Trophoblast cell (in vitro differentiated cells and primary cell): ENCODE results near the gene THADA.

Experiments used
- DNase-seq, 2 donors: peaks; one replicate each; pipeline ENCODE4 v3.0.0-alpha.2; 2016
- H2AFZ ChIP-seq: 2 replicates; pipeline ENCODE4 v1.6.1; 2013; ENCODE audit warnings: low read length, moderate library complexity, mild to moderate bottlenecking; ENCODE audit not compliant: insufficient read depth, poor library complexity
- H2AK5ac ChIP-seq: 2 replicates; pipeline ENCODE4 v1.6.1; 2013; ENCODE audit warnings: mild to moderate bottlenecking, low read length
- H2BK120ac ChIP-seq: 2 replicates; pipeline ENCODE4 v1.6.1; 2013; ENCODE audit warnings: low read length, mild to moderate bottlenecking, moderate library complexity; ENCODE audit not compliant: insufficient read depth, poor library complexity
- H2BK12ac ChIP-seq: 2 replicates; pipeline ENCODE4 v1.6.1; 2013; ENCODE audit warnings: mild to moderate bottlenecking, low read length, moderate library complexity
- H2BK5ac ChIP-seq: 2 replicates; pipeline ENCODE4 v1.6.1; 2013; ENCODE audit warnings: low read length, low read depth, moderate library complexity, mild to moderate bottlenecking; ENCODE audit not compliant: poor library complexity
- H3K14ac ChIP-seq: 2 replicates; pipeline ENCODE4 v1.6.1; 2013; ENCODE audit warnings: mild to moderate bottlenecking, low read length
- H3K18ac ChIP-seq: 2 replicates; pipeline ENCODE4 v1.6.1; 2013; ENCODE audit warnings: mild to moderate bottlenecking, low read length
- H3K23ac ChIP-seq: 2 replicates; pipeline ENCODE4 v1.6.1; 2013; ENCODE audit warnings: low read length
- H3K27ac ChIP-seq: 2 replicates; pipeline ENCODE4 v1.5.1; 2013; ENCODE audit warnings: low read depth, mild to moderate bottlenecking, inconsistent platforms, low read length, moderate library complexity
- H3K27me3 ChIP-seq: 2 replicates; pipeline ENCODE4 v1.6.1; 2013; ENCODE audit warnings: inconsistent platforms, mild to moderate bottlenecking, low read length, moderate library complexity; ENCODE audit not compliant: insufficient read depth
- H3K36me3 ChIP-seq, 2 experiments: 1 replicate in 1 of 2; 2 replicates in 1 of 2; pipeline ENCODE4 v1.6.1; 2013; ENCODE audit warnings: low read length in 2 of 2, mild to moderate bottlenecking in 2 of 2, moderate library complexity in 1 of 2; ENCODE audit not compliant: insufficient read depth in 2 of 2, control insufficient read depth in 1 of 2
- H3K4ac ChIP-seq: 2 replicates; pipeline ENCODE4 v1.6.1; 2013; ENCODE audit warnings: low read depth, mild to moderate bottlenecking, low read length, moderate library complexity
- H3K4me1 ChIP-seq, 2 experiments: 1 replicate in 1 of 2; 2 replicates in 1 of 2; pipeline ENCODE4 v1.6.1; 2013; ENCODE audit warnings: low read length in 2 of 2, mild to moderate bottlenecking in 2 of 2, moderate library complexity in 1 of 2; ENCODE audit not compliant: insufficient read depth in 2 of 2, control insufficient read depth in 1 of 2
- H3K4me2 ChIP-seq: 2 replicates; pipeline ENCODE4 v1.6.1; 2013; ENCODE audit warnings: inconsistent platforms, mild to moderate bottlenecking, low read length, moderate library complexity
- H3K4me3 ChIP-seq: 2 replicates; pipeline ENCODE4 v1.5.1; 2013; ENCODE audit warnings: mild to moderate bottlenecking, low read depth, low read length, inconsistent platforms
- H3K79me1 ChIP-seq: one replicate; pipeline ENCODE4 v1.6.1; 2013; ENCODE audit warnings: low read length
- H3K79me2 ChIP-seq: 2 replicates; pipeline ENCODE4 v1.6.1; 2013; ENCODE audit warnings: low read length, mild to moderate bottlenecking; ENCODE audit not compliant: control insufficient read depth, insufficient read depth, poor library complexity
- H3K9ac ChIP-seq: 2 replicates; pipeline ENCODE4 v1.6.1; 2013; ENCODE audit warnings: mild to moderate bottlenecking, low read length
- H3K9me3 ChIP-seq: 2 replicates; pipeline ENCODE4 v1.6.1; 2013; ENCODE audit warnings: low read depth, mild to moderate bottlenecking, control low read depth, inconsistent platforms, low read length; ENCODE audit not compliant: insufficient read depth
- H4K12ac ChIP-seq: 2 replicates; pipeline ENCODE4 v1.6.1; 2013; ENCODE audit warnings: low read depth, mild to moderate bottlenecking, low read length, moderate library complexity
- H4K8ac ChIP-seq: 2 replicates; pipeline ENCODE4 v1.6.1; 2013; ENCODE audit warnings: low read depth, mild to moderate bottlenecking, low read length, moderate library complexity
- H4K91ac ChIP-seq: one replicate; pipeline ENCODE4 v1.6.1; 2013; ENCODE audit warnings: low read depth, mild to moderate bottlenecking, low read length, moderate library complexity
- WGBS: extraction: QIAGEN DNeasy Blood & Tissue Kit; methylation state at CpG from one replicate; pipeline ENCODE4 v1.1.7; 2013; ENCODE audit warnings: missing lambda C conversion rate; ENCODE audit not compliant: insufficient read length, insufficient coverage; ENCODE audit errors: extremely low coverage; 5-methylcytosine and 5-hydroxymethylcytosine counted together

THADA gene

GRCh38 chr2:43612944-43613343 is 17.1 kb upstream of the THADA start:
- Histone ChIP-seq H3K9ac (no peak overlapping the region), H3K27me3 (no peaks in the 10 kb centered on the region), H2AFZ (no peak overlapping the region), H3K23ac (no peak overlapping the region), H3K79me1 (no peaks in the 10 kb centered on the region), H2AK5ac (no peak overlapping the region), H2BK12ac (no peak overlapping the region), H4K91ac (no peak overlapping the region), H4K8ac (no peak overlapping the region), H3K4me1 (no peaks in the 10 kb centered on the region), H2BK120ac (no peak overlapping the region), H3K36me3 (no peaks in the 10 kb centered on the region), H4K12ac (no peak overlapping the region), H3K14ac (no peak overlapping the region), H3K4ac (no peak overlapping the region), H3K4me3 (no peak overlapping the region), H2BK5ac (no peak overlapping the region), H3K18ac (no peak overlapping the region), H3K9me3 (no peaks in the 10 kb centered on the region), H3K4me2 (no peak overlapping the region), H3K27ac (no peak overlapping the region), H3K79me2 (no peaks in the 10 kb centered on the region)
- no CpG with 5 or more reads among the region's 7 CpGs for WGBS
- DNase-seq, result no peak

GRCh38 chr2:43611987-43612894 is 16.4 kb upstream of the THADA start:
- Histone ChIP-seq H3K23ac (no peak overlapping the region), H3K36me3 (no peaks in the 10 kb centered on the region), H2BK120ac (no peak overlapping the region), H3K79me2 (no peaks in the 10 kb centered on the region), H3K27me3 (no peaks in the 10 kb centered on the region), H4K91ac (no peak overlapping the region), H3K9ac (no peak overlapping the region), H3K4me1 (no peaks in the 10 kb centered on the region), H3K14ac (no peak overlapping the region), H4K8ac (no peak overlapping the region), H3K9me3 (no peaks in the 10 kb centered on the region), H2BK5ac (no peak overlapping the region), H3K4me3 (no peak overlapping the region), H2AFZ (no peak overlapping the region), H4K12ac (no peak overlapping the region), H3K18ac (no peak overlapping the region), H2BK12ac (no peak overlapping the region), H3K4ac (no peak overlapping the region), H3K4me2 (no peak overlapping the region), H3K27ac (no peak overlapping the region), H2AK5ac (no peak overlapping the region), H3K79me1 (no peaks in the 10 kb centered on the region)
- DNase-seq, result peak; percentile 64 to 89
- no CpG with 5 or more reads among the region's 14 CpGs for WGBS

GRCh38 chr2:43610361-43610760 is 14.5 kb upstream of the THADA start:
- no peak overlapping the region for H2AK5ac ChIP-seq
- no peak overlapping the region for H3K4ac ChIP-seq
- H3K4me3 ChIP-seq, result no peak overlapping the region
- no peak overlapping the region for H3K18ac ChIP-seq
- H2AFZ ChIP-seq, result no peak overlapping the region
- H3K23ac ChIP-seq, result no peak overlapping the region
- no peak overlapping the region for H3K4me2 ChIP-seq
- DNase-seq, result no peak
- H3K14ac ChIP-seq, result no peak overlapping the region
- H3K79me2 ChIP-seq, result no peaks in the 10 kb centered on the region
- no peak overlapping the region for H2BK120ac ChIP-seq
- no peak overlapping the region for H4K91ac ChIP-seq
- no peak overlapping the region for H3K9ac ChIP-seq
- no peaks in the 10 kb centered on the region for H3K9me3 ChIP-seq
- no peak overlapping the region for H2BK12ac ChIP-seq
- H3K27me3 ChIP-seq, result no peaks in the 10 kb centered on the region
- H4K8ac ChIP-seq, result no peak overlapping the region
- no peaks in the 10 kb centered on the region for H3K36me3 ChIP-seq
- no peaks in the 10 kb centered on the region for H3K4me1 ChIP-seq
- H3K27ac ChIP-seq, result no peak overlapping the region
- no peaks in the 10 kb centered on the region for H3K79me1 ChIP-seq
- no peak overlapping the region for H4K12ac ChIP-seq
- no CpG with 5 or more reads among the region's 4 CpGs for WGBS
- H2BK5ac ChIP-seq, result no peak overlapping the region

- H3K27ac ChIP-seq, result no peak overlapping the region
- H3K9ac ChIP-seq, result no peak overlapping the region
- no peak overlapping the region for H4K91ac ChIP-seq
- H3K79me1 ChIP-seq, result no peaks in the 10 kb centered on the region
- no CpG with 5 or more reads among the region's 6 CpGs for WGBS
- H3K4me3 ChIP-seq, result no peak overlapping the region
- H2BK5ac ChIP-seq, result no peak overlapping the region
- H3K18ac ChIP-seq, result no peak overlapping the region
- peak; percentile 35 to 78 for DNase-seq
- H4K12ac ChIP-seq, result no peak overlapping the region
- no peaks in the 10 kb centered on the region for H3K4me1 ChIP-seq
- H3K36me3 ChIP-seq, result no peaks in the 10 kb centered on the region
- H3K4me2 ChIP-seq, result no peak overlapping the region
- no peaks in the 10 kb centered on the region for H3K9me3 ChIP-seq
- no peak overlapping the region for H2AFZ ChIP-seq
- H2BK120ac ChIP-seq, result no peak overlapping the region
- H4K8ac ChIP-seq, result no peak overlapping the region
- no peak overlapping the region for H2BK12ac ChIP-seq
- H3K23ac ChIP-seq, result no peak overlapping the region
- H3K27me3 ChIP-seq, result no peaks in the 10 kb centered on the region
- no peaks in the 10 kb centered on the region for H3K79me2 ChIP-seq
- no peak overlapping the region for H3K4ac ChIP-seq
- no peak overlapping the region for H3K14ac ChIP-seq
- no peak overlapping the region for H2AK5ac ChIP-seq
Measured at GRCh38 chr2:43609290-43609918, 13.6 kb upstream of the THADA start.
